HG03432 (cell line): Measurements from ENCODE around the gene HAUS8.
A peak's percentile ranks its signal among the peaks of the same experiment; 100 is the strongest.
"Not testable (repeated sequence)": the region's sequence is repeated elsewhere in the genome, so short reads cannot be mapped to it uniquely, and the experiment has no call there.

Source experiments
- ATAC-seq: cut with Tn5 transposase; IDR thresholded peaks from one replicate; pipeline ENCODE4 v1.9.1; 2021; ENCODE audit warnings: mild to moderate bottlenecking, moderate library complexity; ENCODE audit not compliant: unreplicated experiment

The HAUS8 gene

GRCh38 chr19:17075035-17075863, at the start of gene HAUS8, which contains the start of gene MYO9B:
TSS of gene HAUS8 (minus strand) at chr19:17075452. CDS start at chr19:17075422, 30 bp downstream.
TSS of gene MYO9B (plus strand) at chr19:17075777. CDS start at chr19:17101718, 25,941 bp downstream.
- peak; percentile 78 for ATAC-seq

- ATAC-seq, result no peak
Observed at GRCh38 chr19:17124025-17124424, 48.8 kb upstream of the HAUS8 start.

- ATAC-seq, result no peak
Observed at GRCh38 chr19:17123041-17123440, 47.8 kb upstream of the HAUS8 start.

- no peak for ATAC-seq
Observed at GRCh38 chr19:17121736-17122293, 46.6 kb upstream of the HAUS8 start.

GRCh38 chr19:17118957-17119356, 43.7 kb upstream of the HAUS8 start:
- no peak for ATAC-seq

- ATAC-seq, result no peak
Observed at GRCh38 chr19:17116996-17117702, 41.9 kb upstream of the HAUS8 start.

GRCh38 chr19:17114414-17114831, 39.2 kb upstream of the HAUS8 start:
- no peak for ATAC-seq

GRCh38 chr19:17113127-17113785, 38.0 kb upstream of the HAUS8 start:
- ATAC-seq, result no peak

- no peak for ATAC-seq
Observed at GRCh38 chr19:17112700-17113099, 37.4 kb upstream of the HAUS8 start.

GRCh38 chr19:17112271-17112670, 37.0 kb upstream of the HAUS8 start:
- ATAC-seq, result no peak

GRCh38 chr19:17111766-17112165, 36.5 kb upstream of the HAUS8 start:
- ATAC-seq, result no peak

GRCh38 chr19:17110599-17110966, 35.3 kb upstream of the HAUS8 start:
- ATAC-seq, result no peak

- ATAC-seq, result peak; percentile 50
Observed at GRCh38 chr19:17109962-17110598, 34.8 kb upstream of the HAUS8 start.

- ATAC-seq, result no peak
Observed at GRCh38 chr19:17109300-17109699, 34.0 kb upstream of the HAUS8 start.

GRCh38 chr19:17108453-17108784, 33.2 kb upstream of the HAUS8 start:
- no peak for ATAC-seq

GRCh38 chr19:17107546-17108452, 32.5 kb upstream of the HAUS8 start:
- no peak for ATAC-seq

GRCh38 chr19:17106964-17107363, 31.7 kb upstream of the HAUS8 start:
- ATAC-seq, result not testable (repeated sequence)

- no peak for ATAC-seq
Observed at GRCh38 chr19:17105556-17105955, 30.3 kb upstream of the HAUS8 start.

GRCh38 chr19:17104679-17105078, 29.4 kb upstream of the HAUS8 start:
- ATAC-seq, result no peak

GRCh38 chr19:17103177-17103576, 27.9 kb upstream of the HAUS8 start:
- ATAC-seq, result no peak
